Measurements from ENCODE around the gene UBE2L6. TPM values are rescaled to one million over a fixed set of nuclear protein-coding genes. Genes with fewer than 3 reads are reported as not detected.
A peak's percentile ranks its signal among the peaks of the same experiment; 100 is the strongest.

Gene UBE2L6
- total and polyA plus RNA-seq, 4 donors, result 41.5 to 114 (median 88.2) TPM

DNA sequence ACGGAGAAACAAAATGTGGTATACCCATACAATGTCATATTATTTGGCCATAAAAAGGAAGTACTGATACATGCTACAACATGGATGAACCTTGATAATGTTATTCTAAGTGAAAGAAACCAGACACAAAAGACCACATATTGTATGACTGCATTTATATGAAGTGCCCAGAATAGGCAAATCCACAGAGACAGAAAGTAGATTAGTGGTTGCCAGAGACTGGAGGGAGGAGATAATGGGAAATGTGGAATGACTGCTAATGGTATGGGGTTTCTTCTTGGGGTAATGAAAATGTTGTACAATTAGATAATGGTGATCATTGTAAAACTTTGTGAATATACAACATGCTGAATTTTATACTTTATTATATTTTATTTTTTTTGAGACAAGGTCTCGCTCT lies 46.4 kb downstream of the UBE2L6 start:
- no peaks in the 10 kb centered on the region for H3K4me1 ChIP-seq (ENCODE audit: control insufficient read depth, insufficient read depth, low read length)
- H3K9me3 ChIP-seq (ENCODE audit: control insufficient read depth, insufficient read depth, low read length), result no peaks in the 10 kb centered on the region
- WGBS (ENCODE audit: insufficient coverage), result no CpG with 5 or more reads among the region's 2 CpGs
- no peak overlapping the region for H3K4me3 ChIP-seq (ENCODE audit: low read depth, low read length)
- H3K36me3 ChIP-seq (ENCODE audit: control insufficient read depth, insufficient read depth, low read length), result peaks cover 7% of the 10 kb centered on the region
- no peak overlapping the region for H3K27ac ChIP-seq (ENCODE audit: low read depth, low read length)
- DNase-seq (ENCODE audit: low read depth in 4 of 6, low spot score in 6 of 6), result no peak
- peaks cover under 1% of the 10 kb centered on the region for H3K27me3 ChIP-seq (ENCODE audit: control insufficient read depth, insufficient read depth, low read length)

- peaks cover 23% of the 10 kb centered on the region for H3K4me1 ChIP-seq (ENCODE audit: control insufficient read depth, insufficient read depth, low read length)
- peaks cover 31% of the 10 kb centered on the region for H3K27me3 ChIP-seq (ENCODE audit: control insufficient read depth, insufficient read depth, low read length)
- no peak overlapping the region for H3K27ac ChIP-seq (ENCODE audit: low read depth, low read length)
- no peaks in the 10 kb centered on the region for H3K36me3 ChIP-seq (ENCODE audit: control insufficient read depth, insufficient read depth, low read length)
- DNase-seq (ENCODE audit: low read depth in 4 of 6, low spot score in 6 of 6), result no peak
- no CpG with 5 or more reads among the region's 5 CpGs for WGBS (ENCODE audit: insufficient coverage)
- H3K4me3 ChIP-seq (ENCODE audit: low read depth, low read length), result peak overlapping the region; percentile 56
- no peaks in the 10 kb centered on the region for H3K9me3 ChIP-seq (ENCODE audit: control insufficient read depth, insufficient read depth, low read length)
These were observed 51.4 kb downstream of the UBE2L6 start for GRCh38 chr11:57516061-57516443.

- under 1% methylated on average over 65 of the region's 66 CpGs for WGBS (ENCODE audit: insufficient coverage)
- Histone ChIP-seq H3K9me3 (ENCODE audit: control insufficient read depth, insufficient read depth, low read length) (no peaks in the 10 kb centered on the region), H3K27me3 (ENCODE audit: control insufficient read depth, insufficient read depth, low read length) (peaks cover 31% of the 10 kb centered on the region), H3K27ac (ENCODE audit: low read depth, low read length) (no peak within 1 kb of the TSS), H3K4me3 (ENCODE audit: low read depth, low read length) (peak within 1 kb of the TSS; percentile 56), H3K4me1 (ENCODE audit: control insufficient read depth, insufficient read depth, low read length) (peaks cover 23% of the 10 kb centered on the region), H3K36me3 (ENCODE audit: control insufficient read depth, insufficient read depth, low read length) (no peaks in the 10 kb centered on the region)
- peak in 2 of 6 donors; percentile 25 to 51 for DNase-seq (ENCODE audit: low read depth in 4 of 6, low spot score in 6 of 6)
These were observed 52.0 kb downstream of the UBE2L6 start, which contains the start of gene SLC43A1 for GRCh38 chr11:57515332-57516060. Gene SLC43A1, minus strand, starts transcription at chr11:57515702. Its CDS starts 1,591 bp downstream, at chr11:57514111.

DNA sequence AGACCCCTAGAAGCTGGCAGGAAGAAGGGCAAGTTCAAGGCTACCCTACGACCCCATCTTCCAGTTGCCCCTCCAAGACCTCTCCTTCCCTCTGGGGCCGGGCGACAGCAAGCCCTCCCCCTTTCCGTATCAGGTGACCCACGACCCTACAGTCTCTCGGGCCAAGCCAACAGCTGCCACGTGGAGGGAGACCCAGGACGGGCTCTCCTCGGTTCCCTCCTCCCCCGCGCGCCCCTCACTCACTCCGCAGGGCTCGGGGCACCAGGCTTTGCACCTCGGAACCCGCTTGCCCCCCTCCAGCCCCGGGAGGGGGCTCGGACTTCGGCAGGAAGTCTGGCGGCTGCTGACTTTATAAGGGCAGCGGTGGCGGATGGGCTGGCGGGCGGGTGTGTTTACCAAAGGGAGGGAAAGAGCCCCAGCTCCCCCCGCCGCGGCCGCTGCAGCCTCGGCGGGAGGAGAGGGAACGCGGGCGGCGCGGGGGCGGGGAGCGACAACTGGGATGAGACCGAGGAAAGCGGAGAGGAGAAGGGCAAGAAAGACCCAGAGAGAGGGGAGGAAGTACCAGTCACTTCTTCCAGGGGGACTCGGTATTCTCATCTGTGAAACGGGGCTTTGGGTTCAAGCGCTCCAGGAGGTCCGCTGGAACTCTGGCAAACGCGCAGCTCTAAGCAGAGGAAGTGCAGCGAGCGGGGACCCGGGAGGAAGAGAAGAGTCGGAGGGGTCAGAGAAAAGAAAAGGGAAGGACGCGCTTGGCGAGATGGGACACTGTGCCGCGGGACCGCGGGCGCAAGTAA lies 52.7 kb downstream of the UBE2L6 start:
- Histone ChIP-seq H3K9me3 (ENCODE audit: control insufficient read depth, insufficient read depth, low read length) (no peaks in the 10 kb centered on the region), H3K4me1 (ENCODE audit: control insufficient read depth, insufficient read depth, low read length) (peaks cover 23% of the 10 kb centered on the region), H3K27ac (ENCODE audit: low read depth, low read length) (no peak overlapping the region), H3K4me3 (ENCODE audit: low read depth, low read length) (peak overlapping the region; percentile 56), H3K36me3 (ENCODE audit: control insufficient read depth, insufficient read depth, low read length) (no peaks in the 10 kb centered on the region), H3K27me3 (ENCODE audit: control insufficient read depth, insufficient read depth, low read length) (peaks cover 31% of the 10 kb centered on the region)
- peak in 1 of 6 donors; percentile 33 for DNase-seq (ENCODE audit: low read depth in 4 of 6, low spot score in 6 of 6)
- under 1% methylated on average over 57 of the region's 57 CpGs for WGBS (ENCODE audit: insufficient coverage)

GRCh38 chr11:57513911-57514537 lies 53.4 kb downstream of the UBE2L6 start:
- H3K4me1 ChIP-seq (ENCODE audit: control insufficient read depth, insufficient read depth, low read length), result peaks cover 23% of the 10 kb centered on the region
- H3K9me3 ChIP-seq (ENCODE audit: control insufficient read depth, insufficient read depth, low read length), result no peaks in the 10 kb centered on the region
- no peaks in the 10 kb centered on the region for H3K36me3 ChIP-seq (ENCODE audit: control insufficient read depth, insufficient read depth, low read length)
- peak in 2 of 6 donors; percentile 50 to 51 for DNase-seq (ENCODE audit: low read depth in 4 of 6, low spot score in 6 of 6)
- 4% methylated on average over 35 of the region's 35 CpGs for WGBS (ENCODE audit: insufficient coverage)
- H3K27me3 ChIP-seq (ENCODE audit: control insufficient read depth, insufficient read depth, low read length), result peaks cover 31% of the 10 kb centered on the region
- peak overlapping the region; percentile 56 for H3K4me3 ChIP-seq (ENCODE audit: low read depth, low read length)
- H3K27ac ChIP-seq (ENCODE audit: low read depth, low read length), result no peak overlapping the region

DNA sequence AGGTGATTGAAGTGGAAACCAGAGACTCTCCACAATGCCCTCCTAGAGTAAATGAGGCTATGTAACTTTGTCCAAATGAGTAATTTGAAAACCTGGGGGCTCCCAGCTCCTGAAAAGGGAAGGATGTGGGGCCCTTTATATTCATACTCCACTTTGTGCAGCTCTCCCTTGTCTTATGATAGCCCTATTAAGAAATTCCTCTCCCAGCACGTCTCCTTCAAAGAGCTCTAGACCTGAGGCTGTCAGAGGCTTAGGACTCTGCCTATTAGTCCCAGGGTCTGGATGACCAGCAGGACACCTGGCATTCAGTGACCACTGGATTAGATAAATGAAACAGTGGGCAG lies 54.0 kb downstream of the UBE2L6 start:
- Histone ChIP-seq H3K4me3 (ENCODE audit: low read depth, low read length) (no peak overlapping the region), H3K27me3 (ENCODE audit: control insufficient read depth, insufficient read depth, low read length) (peaks cover 31% of the 10 kb centered on the region)

GRCh38 chr11:57512646-57513451 lies 54.6 kb downstream of the UBE2L6 start:
- 81% methylated on average over 6 of the region's 12 CpGs for WGBS (ENCODE audit: insufficient coverage)
- Histone ChIP-seq H3K27me3 (ENCODE audit: control insufficient read depth, insufficient read depth, low read length) (peaks cover 31% of the 10 kb centered on the region), H3K4me3 (ENCODE audit: low read depth, low read length) (no peak overlapping the region), H3K4me1 (ENCODE audit: control insufficient read depth, insufficient read depth, low read length) (peaks cover 23% of the 10 kb centered on the region), H3K9me3 (ENCODE audit: control insufficient read depth, insufficient read depth, low read length) (no peaks in the 10 kb centered on the region), H3K27ac (ENCODE audit: low read depth, low read length) (no peak overlapping the region), H3K36me3 (ENCODE audit: control insufficient read depth, insufficient read depth, low read length) (no peaks in the 10 kb centered on the region)
- DNase-seq (ENCODE audit: low read depth in 4 of 6, low spot score in 6 of 6), result no peak

More for the DNA sequence above, 54.0 kb downstream of the UBE2L6 start:
- no peaks in the 10 kb centered on the region for H3K9me3 ChIP-seq (ENCODE audit: control insufficient read depth, insufficient read depth, low read length)
- H3K4me1 ChIP-seq (ENCODE audit: control insufficient read depth, insufficient read depth, low read length), result peaks cover 23% of the 10 kb centered on the region
- no peak overlapping the region for H3K27ac ChIP-seq (ENCODE audit: low read depth, low read length)
- DNase-seq (ENCODE audit: low read depth in 4 of 6, low spot score in 6 of 6), result no peak
- WGBS (ENCODE audit: insufficient coverage), result no CpG with 5 or more reads among the region's 1 CpG
- no peaks in the 10 kb centered on the region for H3K36me3 ChIP-seq (ENCODE audit: control insufficient read depth, insufficient read depth, low read length)

DNA sequence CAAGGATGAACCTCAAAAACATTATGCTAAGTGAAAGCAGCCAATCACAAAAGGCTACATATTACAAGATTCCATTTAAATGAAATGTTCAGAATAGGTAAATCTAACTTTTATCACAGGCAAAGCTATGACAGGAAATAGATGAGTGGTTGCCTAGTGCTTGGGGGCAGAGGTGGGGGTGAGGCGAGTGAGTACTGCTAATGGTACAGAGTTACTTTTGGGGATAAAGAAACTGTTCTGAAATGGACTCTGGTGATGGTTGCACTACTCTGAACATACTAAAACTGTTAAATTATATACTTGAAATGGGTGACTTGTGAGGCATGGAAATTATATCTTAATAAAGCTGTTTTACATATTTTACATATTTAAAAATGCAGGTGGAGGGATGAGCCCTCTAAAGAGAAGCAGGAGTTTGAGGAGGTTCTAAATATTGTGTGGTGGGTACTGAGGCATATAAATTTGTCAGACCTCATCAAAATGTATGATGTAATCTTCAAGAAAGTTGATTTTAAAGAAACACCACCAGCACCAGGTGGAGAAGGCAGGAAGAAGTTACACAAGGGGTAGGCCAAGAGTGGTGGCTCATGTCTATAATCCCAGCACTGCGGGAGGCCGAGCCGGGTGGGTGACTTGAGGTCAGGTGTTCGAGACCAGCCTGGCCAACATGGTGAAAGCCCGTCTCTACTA lies 55.6 kb downstream of the UBE2L6 start:
- peaks cover 31% of the 10 kb centered on the region for H3K27me3 ChIP-seq (ENCODE audit: control insufficient read depth, insufficient read depth, low read length)
- no CpG with 5 or more reads among the region's 6 CpGs for whole genome bisulfite sequencing (ENCODE audit: insufficient coverage)

More for the DNA sequence above, 55.6 kb downstream of the UBE2L6 start:
- no peak for DNase-seq (ENCODE audit: low read depth in 4 of 6, low spot score in 6 of 6)
- Histone ChIP-seq H3K36me3 (ENCODE audit: control insufficient read depth, insufficient read depth, low read length) (no peaks in the 10 kb centered on the region), H3K9me3 (ENCODE audit: control insufficient read depth, insufficient read depth, low read length) (no peaks in the 10 kb centered on the region), H3K4me3 (ENCODE audit: low read depth, low read length) (no peak overlapping the region), H3K4me1 (ENCODE audit: control insufficient read depth, insufficient read depth, low read length) (peaks cover 23% of the 10 kb centered on the region), H3K27ac (ENCODE audit: low read depth, low read length) (no peak overlapping the region)

All from spinal cord (tissue), 10 donors.